Liver (tissue), 3 donors: ENCODE results near the gene DCC.

Experiments
- EGR1 ChIP-seq, 2 donors: IDR thresholded peaks; 2 replicates each; pipeline ENCODE4 v1.6.1; 2016 to 2018; ENCODE audit warnings: antibody characterized with exemption in 2 of 2, low read depth in 2 of 2
- FOXA1 ChIP-seq: IDR thresholded peaks from 2 replicates; pipeline ENCODE4 v1.6.1; 2016; ENCODE audit warnings: antibody characterized with exemption
- JUND ChIP-seq, 2 donors: IDR thresholded peaks; 2 replicates each; pipeline ENCODE4 v1.6.1; 2016; ENCODE audit warnings: antibody characterized with exemption in 2 of 2
- RAD21 ChIP-seq, 2 donors: IDR thresholded peaks; 2 replicates each; pipeline ENCODE4 v1.6.1; 2016; ENCODE audit warnings: antibody characterized with exemption in 2 of 2, mild to moderate bottlenecking in 2 of 2
- RXRA ChIP-seq, 2 donors: IDR thresholded peaks; 2 replicates each; pipeline ENCODE4 v1.6.1; 2017 to 2018; ENCODE audit warnings: antibody characterized with exemption in 2 of 2, mild to moderate bottlenecking in 1 of 2
- TAF1 ChIP-seq: conservative IDR thresholded peaks from 2 replicates; pipeline ENCODE4 v1.6.1; 2016; ENCODE audit warnings: antibody characterized with exemption, mild to moderate bottlenecking
- YY1 ChIP-seq: IDR thresholded peaks from 2 replicates; pipeline ENCODE4 v1.6.1; 2016; ENCODE audit warnings: antibody characterized with exemption, mild to moderate bottlenecking
- TF ChIP-seq, protein P1 (sequence below): fragments of 150-350 bp; IDR thresholded peaks from 2 replicates; pipeline ENCODE4 v1.5.1; 2017; ENCODE audit warnings: improper control_type of control experiment, low read depth, low read length; ENCODE audit not compliant: missing input control
- TF ChIP-seq, protein P2 (sequence below): IDR thresholded peaks from 2 replicates; pipeline ENCODE4 v1.6.1; 2016; ENCODE audit warnings: antibody characterized with exemption
- TF ChIP-seq, protein P3 (sequence below): IDR thresholded peaks from 2 replicates; pipeline ENCODE4 v1.6.1; 2016; ENCODE audit warnings: antibody characterized with exemption
- TF ChIP-seq, protein P4 (sequence below): IDR thresholded peaks from 2 replicates; pipeline ENCODE4 v1.6.1; 2016; ENCODE audit warnings: antibody characterized with exemption, mild to moderate bottlenecking
- donor health status: healthy.
- donor health status: healthy.

DNA sequence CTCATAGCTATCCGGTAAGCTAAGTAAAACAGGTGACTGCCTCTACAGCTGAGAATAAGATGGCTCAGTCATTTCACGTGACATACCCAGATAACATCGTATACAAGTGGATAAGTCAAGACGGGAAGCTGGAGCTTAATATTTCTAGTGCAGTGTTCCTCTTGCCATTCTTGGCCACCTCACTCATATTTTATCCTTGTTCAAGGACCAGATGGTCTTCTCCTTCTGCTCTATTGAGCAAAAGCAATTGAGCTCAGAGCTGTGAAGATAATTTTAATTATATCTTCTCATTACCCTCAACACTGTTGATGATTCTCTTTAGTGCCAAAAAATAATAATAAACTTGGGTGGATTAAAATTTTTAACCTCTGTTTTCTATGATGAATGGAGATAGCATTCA lies 201.1 kb downstream of the DCC start:
- TF ChIP-seq, protein P1, sequence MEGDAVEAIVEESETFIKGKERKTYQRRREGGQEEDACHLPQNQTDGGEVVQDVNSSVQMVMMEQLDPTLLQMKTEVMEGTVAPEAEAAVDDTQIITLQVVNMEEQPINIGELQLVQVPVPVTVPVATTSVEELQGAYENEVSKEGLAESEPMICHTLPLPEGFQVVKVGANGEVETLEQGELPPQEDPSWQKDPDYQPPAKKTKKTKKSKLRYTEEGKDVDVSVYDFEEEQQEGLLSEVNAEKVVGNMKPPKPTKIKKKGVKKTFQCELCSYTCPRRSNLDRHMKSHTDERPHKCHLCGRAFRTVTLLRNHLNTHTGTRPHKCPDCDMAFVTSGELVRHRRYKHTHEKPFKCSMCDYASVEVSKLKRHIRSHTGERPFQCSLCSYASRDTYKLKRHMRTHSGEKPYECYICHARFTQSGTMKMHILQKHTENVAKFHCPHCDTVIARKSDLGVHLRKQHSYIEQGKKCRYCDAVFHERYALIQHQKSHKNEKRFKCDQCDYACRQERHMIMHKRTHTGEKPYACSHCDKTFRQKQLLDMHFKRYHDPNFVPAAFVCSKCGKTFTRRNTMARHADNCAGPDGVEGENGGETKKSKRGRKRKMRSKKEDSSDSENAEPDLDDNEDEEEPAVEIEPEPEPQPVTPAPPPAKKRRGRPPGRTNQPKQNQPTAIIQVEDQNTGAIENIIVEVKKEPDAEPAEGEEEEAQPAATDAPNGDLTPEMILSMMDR, result no peak
- TF ChIP-seq, protein P2, sequence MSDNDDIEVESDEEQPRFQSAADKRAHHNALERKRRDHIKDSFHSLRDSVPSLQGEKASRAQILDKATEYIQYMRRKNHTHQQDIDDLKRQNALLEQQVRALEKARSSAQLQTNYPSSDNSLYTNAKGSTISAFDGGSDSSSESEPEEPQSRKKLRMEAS, result no peak
- TF ChIP-seq RAD21 (IDR thresholded peaks at IDR 0.05), result no peak
- TF ChIP-seq YY1, result no peak
- no peak for TF ChIP-seq RXRA (IDR thresholded peaks at IDR 0.05)
- TF ChIP-seq, protein P3, sequence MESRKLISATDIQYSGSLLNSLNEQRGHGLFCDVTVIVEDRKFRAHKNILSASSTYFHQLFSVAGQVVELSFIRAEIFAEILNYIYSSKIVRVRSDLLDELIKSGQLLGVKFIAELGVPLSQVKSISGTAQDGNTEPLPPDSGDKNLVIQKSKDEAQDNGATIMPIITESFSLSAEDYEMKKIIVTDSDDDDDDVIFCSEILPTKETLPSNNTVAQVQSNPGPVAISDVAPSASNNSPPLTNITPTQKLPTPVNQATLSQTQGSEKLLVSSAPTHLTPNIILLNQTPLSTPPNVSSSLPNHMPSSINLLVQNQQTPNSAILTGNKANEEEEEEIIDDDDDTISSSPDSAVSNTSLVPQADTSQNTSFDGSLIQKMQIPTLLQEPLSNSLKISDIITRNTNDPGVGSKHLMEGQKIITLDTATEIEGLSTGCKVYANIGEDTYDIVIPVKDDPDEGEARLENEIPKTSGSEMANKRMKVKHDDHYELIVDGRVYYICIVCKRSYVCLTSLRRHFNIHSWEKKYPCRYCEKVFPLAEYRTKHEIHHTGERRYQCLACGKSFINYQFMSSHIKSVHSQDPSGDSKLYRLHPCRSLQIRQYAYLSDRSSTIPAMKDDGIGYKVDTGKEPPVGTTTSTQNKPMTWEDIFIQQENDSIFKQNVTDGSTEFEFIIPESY, result no peak
- no peak for TF ChIP-seq TAF1
- TF ChIP-seq FOXA1, result no peak
- no peak for TF ChIP-seq EGR1 (IDR thresholded peaks at IDR 0.05; ENCODE audit: low read depth in 2 of 2)
- TF ChIP-seq, protein P4, sequence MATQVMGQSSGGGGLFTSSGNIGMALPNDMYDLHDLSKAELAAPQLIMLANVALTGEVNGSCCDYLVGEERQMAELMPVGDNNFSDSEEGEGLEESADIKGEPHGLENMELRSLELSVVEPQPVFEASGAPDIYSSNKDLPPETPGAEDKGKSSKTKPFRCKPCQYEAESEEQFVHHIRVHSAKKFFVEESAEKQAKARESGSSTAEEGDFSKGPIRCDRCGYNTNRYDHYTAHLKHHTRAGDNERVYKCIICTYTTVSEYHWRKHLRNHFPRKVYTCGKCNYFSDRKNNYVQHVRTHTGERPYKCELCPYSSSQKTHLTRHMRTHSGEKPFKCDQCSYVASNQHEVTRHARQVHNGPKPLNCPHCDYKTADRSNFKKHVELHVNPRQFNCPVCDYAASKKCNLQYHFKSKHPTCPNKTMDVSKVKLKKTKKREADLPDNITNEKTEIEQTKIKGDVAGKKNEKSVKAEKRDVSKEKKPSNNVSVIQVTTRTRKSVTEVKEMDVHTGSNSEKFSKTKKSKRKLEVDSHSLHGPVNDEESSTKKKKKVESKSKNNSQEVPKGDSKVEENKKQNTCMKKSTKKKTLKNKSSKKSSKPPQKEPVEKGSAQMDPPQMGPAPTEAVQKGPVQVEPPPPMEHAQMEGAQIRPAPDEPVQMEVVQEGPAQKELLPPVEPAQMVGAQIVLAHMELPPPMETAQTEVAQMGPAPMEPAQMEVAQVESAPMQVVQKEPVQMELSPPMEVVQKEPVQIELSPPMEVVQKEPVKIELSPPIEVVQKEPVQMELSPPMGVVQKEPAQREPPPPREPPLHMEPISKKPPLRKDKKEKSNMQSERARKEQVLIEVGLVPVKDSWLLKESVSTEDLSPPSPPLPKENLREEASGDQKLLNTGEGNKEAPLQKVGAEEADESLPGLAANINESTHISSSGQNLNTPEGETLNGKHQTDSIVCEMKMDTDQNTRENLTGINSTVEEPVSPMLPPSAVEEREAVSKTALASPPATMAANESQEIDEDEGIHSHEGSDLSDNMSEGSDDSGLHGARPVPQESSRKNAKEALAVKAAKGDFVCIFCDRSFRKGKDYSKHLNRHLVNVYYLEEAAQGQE, result no peak
- no peak for TF ChIP-seq JUND (IDR thresholded peaks at IDR 0.05)
